Neuronal stem cell (in vitro differentiated cells): ENCODE results near the gene GRPEL2.

Source experiments
- DNase-seq: peaks from one replicate; pipeline ENCODE4 v3.0.0-alpha.2; 2013; ENCODE audit warnings: low spot score
- H2AFZ ChIP-seq: one replicate; pipeline ENCODE4 v1.6.1; 2013; ENCODE audit warnings: mild to moderate bottlenecking, low read length, inconsistent platforms
- H2AK5ac ChIP-seq: 2 replicates; pipeline ENCODE4 v1.6.1; 2013; ENCODE audit warnings: low read depth, mild to moderate bottlenecking, inconsistent platforms, low read length, moderate library complexity, mixed read lengths
- H2BK120ac ChIP-seq: 2 replicates; pipeline ENCODE4 v1.6.1; 2013; ENCODE audit warnings: low read depth, mild to moderate bottlenecking, inconsistent platforms, low read length, moderate library complexity, mixed read lengths
- H2BK12ac ChIP-seq: one replicate; pipeline ENCODE4 v1.6.1; 2013; ENCODE audit warnings: low read length, inconsistent platforms
- H2BK15ac ChIP-seq: 2 replicates; pipeline ENCODE4 v1.6.1; 2013; ENCODE audit warnings: mild to moderate bottlenecking, low read length, inconsistent platforms, mixed read lengths
- H2BK5ac ChIP-seq: one replicate; pipeline ENCODE4 v1.6.1; 2013; ENCODE audit warnings: inconsistent platforms, mild to moderate bottlenecking, low read length, moderate library complexity
- H3K14ac ChIP-seq: one replicate; pipeline ENCODE4 v1.6.1; 2013; ENCODE audit warnings: low read length, inconsistent platforms
- H3K18ac ChIP-seq: 2 replicates; pipeline ENCODE4 v1.6.1; 2013; ENCODE audit warnings: low read length, inconsistent platforms
- H3K23ac ChIP-seq: 2 replicates; pipeline ENCODE4 v1.6.1; 2013; ENCODE audit warnings: low read depth, mild to moderate bottlenecking, mixed read lengths, low read length, inconsistent platforms; ENCODE audit not compliant: poor library complexity
- H3K27ac ChIP-seq: replicated peaks from 3 replicates; pipeline ENCODE4 v1.5.1; 2013; ENCODE audit warnings: low read length, inconsistent platforms
- H3K27me3 ChIP-seq, 3 experiments: 2 replicates each; pipeline ENCODE4 v1.6.1; 2013; ENCODE audit warnings: low read length in 3 of 3, mild to moderate bottlenecking in 2 of 3, inconsistent platforms in 1 of 3, low read depth in 1 of 3, mixed read lengths in 1 of 3, moderate library complexity in 1 of 3; ENCODE audit not compliant: control insufficient read depth in 3 of 3, insufficient read depth in 3 of 3
- H3K36me3 ChIP-seq, 2 donors: replicated peaks in 1 of 2; 2 replicates each; pipeline ENCODE4 v1.6.1; 2013; ENCODE audit warnings: low read length in 2 of 2; ENCODE audit not compliant: control insufficient read depth in 2 of 2, insufficient read depth in 2 of 2
- H3K4ac ChIP-seq: 2 replicates; pipeline ENCODE4 v1.6.1; 2013; ENCODE audit warnings: inconsistent platforms, mild to moderate bottlenecking, low read length, moderate library complexity
- H3K4me1 ChIP-seq, 2 donors: 1 replicate in 1 of 2; 2 replicates in 1 of 2; pipeline ENCODE4 v1.6.1; 2013; ENCODE audit warnings: low read length in 2 of 2, low read depth in 1 of 2; ENCODE audit not compliant: control insufficient read depth in 2 of 2, insufficient read depth in 1 of 2
- H3K4me2 ChIP-seq: one replicate; pipeline ENCODE4 v1.6.1; 2013; ENCODE audit warnings: mild to moderate bottlenecking, low read length, inconsistent platforms; ENCODE audit not compliant: insufficient read depth, poor library complexity, severe bottlenecking
- H3K4me3 ChIP-seq, 2 donors: 2 replicates each; pipeline ENCODE4 v1.5.1; 2013; ENCODE audit warnings: low read length in 2 of 2, mild to moderate bottlenecking in 2 of 2, inconsistent platforms in 1 of 2, moderate library complexity in 1 of 2
- H3K79me1 ChIP-seq: one replicate; pipeline ENCODE4 v1.6.1; 2013; ENCODE audit warnings: low read depth, mild to moderate bottlenecking, inconsistent platforms, low read length, moderate library complexity
- H3K9ac ChIP-seq: one replicate; pipeline ENCODE4 v1.6.1; 2013; ENCODE audit warnings: mild to moderate bottlenecking, low read depth, low read length, inconsistent platforms; ENCODE audit not compliant: poor library complexity
- H3K9me3 ChIP-seq, 2 donors: replicated peaks in 1 of 2; 2 replicates each; pipeline versions ENCODE3 to v1.6.1; 2013; ENCODE audit warnings: low read length in 2 of 2, mild to moderate bottlenecking in 2 of 2, inconsistent platforms in 1 of 2, low read depth in 1 of 2, mixed read lengths in 1 of 2, moderate library complexity in 1 of 2; ENCODE audit not compliant: control insufficient read depth in 2 of 2, insufficient read depth in 1 of 2
- H4K8ac ChIP-seq: one replicate; pipeline ENCODE4 v1.6.1; 2013; ENCODE audit warnings: low read depth, mild to moderate bottlenecking, inconsistent platforms, low read length, moderate library complexity
- H4K91ac ChIP-seq: one replicate; pipeline ENCODE4 v1.6.1; 2013; ENCODE audit warnings: low read length, low read depth, mild to moderate bottlenecking, inconsistent platforms; ENCODE audit not compliant: poor library complexity
- WGBS, 2 donors: extraction: QIAGEN DNeasy Blood & Tissue Kit; methylation state at CpG; one replicate each; pipeline ENCODE4 v1.1.7; 2013; ENCODE audit warnings: missing lambda C conversion rate in 2 of 2, mixed read lengths in 1 of 2; ENCODE audit not compliant: insufficient read length in 2 of 2, insufficient replicate concordance in 1 of 2; ENCODE audit errors: extremely low coverage in 2 of 2; 5-methylcytosine and 5-hydroxymethylcytosine counted together

The GRPEL2 gene

GRCh38 chr5:149328177-149328576 is 17.1 kb upstream of the GRPEL2 start:
- H3K23ac ChIP-seq: no peak overlapping the region
- no peak overlapping the region for H3K14ac ChIP-seq
- no peak overlapping the region for H3K4me2 ChIP-seq
- H4K91ac ChIP-seq: no peak overlapping the region
- H3K9ac ChIP-seq: no peak overlapping the region
- H3K9me3 ChIP-seq: no peaks in the 10 kb centered on the region
- no peak overlapping the region for H3K18ac ChIP-seq
- H2BK120ac ChIP-seq: no peak overlapping the region
- H3K79me1 ChIP-seq: no peaks in the 10 kb centered on the region
- no peak overlapping the region for H3K4ac ChIP-seq
- no peak overlapping the region for H2BK12ac ChIP-seq
- no peaks in the 10 kb centered on the region for H3K4me1 ChIP-seq
- no peak overlapping the region for H2AFZ ChIP-seq
- no peak overlapping the region for H4K8ac ChIP-seq
- H3K4me3 ChIP-seq: no peak overlapping the region
- H2BK5ac ChIP-seq: no peak overlapping the region
- no peaks in the 10 kb centered on the region for H3K36me3 ChIP-seq
- no peak overlapping the region for H2BK15ac ChIP-seq
- H3K27me3 ChIP-seq: no peaks in the 10 kb centered on the region
- no peak overlapping the region for H3K27ac ChIP-seq
- no CpG with 5 or more reads among the region's 5 CpGs for WGBS, 2 donors
- H2AK5ac ChIP-seq: no peak overlapping the region
- no peak for DNase-seq

GRCh38 chr5:149333711-149334443 is 11.4 kb upstream of the GRPEL2 start:
- Histone ChIP-seq H2BK120ac (no peak overlapping the region), H2BK12ac (no peak overlapping the region)

GRCh38 chr5:149337736-149338135 is 7.6 kb upstream of the GRPEL2 start:
- H3K4me2 ChIP-seq: no peak overlapping the region
- H3K14ac ChIP-seq: no peak overlapping the region
- no peak overlapping the region for H3K4me3 ChIP-seq
- H3K27me3 ChIP-seq: no peaks in the 10 kb centered on the region
- WGBS, 2 donors: no CpG with 5 or more reads among the region's 4 CpGs
- H2BK5ac ChIP-seq: no peak overlapping the region
- H2BK120ac ChIP-seq: no peak overlapping the region
- H2BK12ac ChIP-seq: no peak overlapping the region
- no peaks in the 10 kb centered on the region for H3K79me1 ChIP-seq
- H3K18ac ChIP-seq: no peak overlapping the region
- H4K91ac ChIP-seq: no peak overlapping the region
- no peaks in the 10 kb centered on the region for H3K4me1 ChIP-seq
- no peak overlapping the region for H2AFZ ChIP-seq
- no peaks in the 10 kb centered on the region for H3K9me3 ChIP-seq
- DNase-seq: no peak
- H3K23ac ChIP-seq: no peak overlapping the region
- no peak overlapping the region for H3K9ac ChIP-seq
- no peak overlapping the region for H2AK5ac ChIP-seq
- no peak overlapping the region for H4K8ac ChIP-seq
- no peaks in the 10 kb centered on the region for H3K36me3 ChIP-seq
- H3K4ac ChIP-seq: no peak overlapping the region
- H2BK15ac ChIP-seq: no peak overlapping the region
- no peak overlapping the region for H3K27ac ChIP-seq

More at GRCh38 chr5:149333711-149334443, 11.4 kb upstream of the GRPEL2 start:
- Histone ChIP-seq H3K4me3 (no peak overlapping the region), H2AK5ac (no peak overlapping the region), H2BK5ac (no peak overlapping the region), H3K9ac (no peak overlapping the region), H2AFZ (no peak overlapping the region), H4K8ac (no peak overlapping the region), H3K4me2 (no peak overlapping the region), H4K91ac (no peak overlapping the region), H3K23ac (no peak overlapping the region), H3K14ac (no peak overlapping the region), H3K9me3 (no peaks in the 10 kb centered on the region), H3K79me1 (no peaks in the 10 kb centered on the region), H3K4me1 (no peaks in the 10 kb centered on the region), H3K36me3 (no peaks in the 10 kb centered on the region), H3K4ac (no peak overlapping the region), H2BK15ac (no peak overlapping the region), H3K27ac (no peak overlapping the region), H3K18ac (no peak overlapping the region), H3K27me3 (no peaks in the 10 kb centered on the region)
- no CpG with 5 or more reads among the region's 2 CpGs for WGBS, 2 donors
- DNase-seq: no peak

- Histone ChIP-seq H3K4me3 (no peak overlapping the region), H3K27ac (no peak overlapping the region), H4K8ac (no peak overlapping the region), H3K9me3 (no peaks in the 10 kb centered on the region), H2BK15ac (no peak overlapping the region), H2AK5ac (no peak overlapping the region), H3K4me1 (no peaks in the 10 kb centered on the region), H2AFZ (no peak overlapping the region), H3K14ac (no peak overlapping the region), H2BK5ac (no peak overlapping the region), H3K4me2 (no peak overlapping the region), H4K91ac (no peak overlapping the region), H3K36me3 (no peaks in the 10 kb centered on the region), H3K23ac (no peak overlapping the region), H3K9ac (no peak overlapping the region), H2BK120ac (no peak overlapping the region), H3K79me1 (no peaks in the 10 kb centered on the region), H3K4ac (no peak overlapping the region), H2BK12ac (no peak overlapping the region), H3K27me3 (no peaks in the 10 kb centered on the region), H3K18ac (no peak overlapping the region)
- DNase-seq: no peak
- WGBS, 2 donors: no CpG with 5 or more reads among the region's 1 CpG
Observed at GRCh38 chr5:149338364-149338763, 6.9 kb upstream of the GRPEL2 start.
